ENCODE measurements around the gene NADK2.
"Not testable (repeated sequence)": the region's sequence is repeated elsewhere in the genome, so short reads cannot be mapped to it uniquely, and the experiment has no call there.

NADK2 gene, protein sequence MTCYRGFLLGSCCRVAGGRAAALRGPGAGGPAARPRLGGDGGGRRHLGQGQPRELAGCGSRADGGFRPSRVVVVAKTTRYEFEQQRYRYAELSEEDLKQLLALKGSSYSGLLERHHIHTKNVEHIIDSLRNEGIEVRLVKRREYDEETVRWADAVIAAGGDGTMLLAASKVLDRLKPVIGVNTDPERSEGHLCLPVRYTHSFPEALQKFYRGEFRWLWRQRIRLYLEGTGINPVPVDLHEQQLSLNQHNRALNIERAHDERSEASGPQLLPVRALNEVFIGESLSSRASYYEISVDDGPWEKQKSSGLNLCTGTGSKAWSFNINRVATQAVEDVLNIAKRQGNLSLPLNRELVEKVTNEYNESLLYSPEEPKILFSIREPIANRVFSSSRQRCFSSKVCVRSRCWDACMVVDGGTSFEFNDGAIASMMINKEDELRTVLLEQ

DNA sequence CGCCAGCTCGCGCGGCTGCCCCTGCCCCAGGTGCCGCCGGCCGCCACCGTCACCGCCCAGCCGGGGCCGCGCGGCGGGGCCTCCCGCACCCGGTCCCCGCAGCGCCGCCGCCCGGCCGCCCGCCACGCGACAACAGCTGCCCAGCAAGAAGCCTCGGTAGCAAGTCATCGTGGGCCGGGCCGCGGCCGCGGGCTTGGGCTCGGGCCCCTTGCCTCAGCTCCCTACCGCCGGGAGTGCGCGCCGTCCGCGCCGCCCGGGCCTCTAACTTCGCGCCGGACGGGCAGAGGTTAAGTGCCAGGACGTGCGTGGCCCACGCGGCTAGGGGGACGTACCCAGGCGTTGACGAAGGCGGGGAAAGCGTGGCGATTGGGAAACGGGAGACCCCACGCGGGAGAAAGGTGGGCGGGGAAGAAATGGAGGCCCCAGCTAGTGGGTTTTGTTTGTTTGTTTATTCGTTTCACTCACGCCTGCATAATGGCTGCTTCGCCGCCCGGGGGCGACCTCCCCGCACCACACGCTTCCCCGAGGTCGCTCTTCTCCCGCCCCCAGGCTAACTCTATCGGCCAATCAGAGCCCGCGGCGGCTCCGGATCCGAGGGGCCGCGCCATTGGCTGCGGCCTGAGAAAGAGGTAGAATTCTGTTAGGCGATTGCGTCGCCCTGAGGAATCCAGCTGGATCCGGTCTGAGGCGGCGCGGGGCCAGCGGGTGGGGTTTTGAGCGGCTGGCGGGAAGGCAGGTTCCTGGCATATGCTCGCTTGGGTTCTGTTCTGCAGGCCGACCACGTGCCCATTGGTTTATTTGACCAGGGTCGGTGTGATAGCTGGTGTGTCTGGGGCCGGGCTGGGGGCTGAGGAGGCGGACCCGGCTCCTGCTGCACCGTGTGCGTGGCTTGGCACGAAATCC is at the start of gene NADK2:
Gene NADK2, minus strand, starts transcription at position 295 of the 903 bp plus-strand sequence. Its CDS starts 127 bp downstream, at position 168.
- Histone ChIP-seq H3K9me3 (ENCODE audit: control insufficient read depth, insufficient read depth, low read length) (no peaks in the 10 kb centered on the region), H3F3A (ENCODE audit: control insufficient read depth, insufficient read depth) (peaks cover 19% of the 10 kb centered on the region), H3K36me3 (ENCODE audit: control insufficient read depth, low read length) (peaks cover 14% of the 10 kb centered on the region), H3K27me3 (ENCODE audit: control insufficient read depth, low read length) (no peaks in the 10 kb centered on the region), H3K4me2 (ENCODE audit: low read length) (peak within 1 kb of the TSS; percentile 78), H3K9me2 (replicated peaks; ENCODE audit: control insufficient read depth, low read length) (no peaks in the 10 kb centered on the region), H3K79me2 (ENCODE audit: control insufficient read depth, low read length) (peaks cover 56% of the 10 kb centered on the region), H3K4me1 (ENCODE audit: control insufficient read depth, low read length) (peaks cover 50% of the 10 kb centered on the region), H3K27ac (ENCODE audit: low read depth, low read length) (peak within 1 kb of the TSS; percentile 79), H3K4me3 (ENCODE audit: low read length) (peak within 1 kb of the TSS; percentile 84), H4K20me1 (ENCODE audit: control insufficient read depth, insufficient read depth, low read depth, low read length) (no peaks in the 10 kb centered on the region)
- TF ChIP-seq, protein P1, sequence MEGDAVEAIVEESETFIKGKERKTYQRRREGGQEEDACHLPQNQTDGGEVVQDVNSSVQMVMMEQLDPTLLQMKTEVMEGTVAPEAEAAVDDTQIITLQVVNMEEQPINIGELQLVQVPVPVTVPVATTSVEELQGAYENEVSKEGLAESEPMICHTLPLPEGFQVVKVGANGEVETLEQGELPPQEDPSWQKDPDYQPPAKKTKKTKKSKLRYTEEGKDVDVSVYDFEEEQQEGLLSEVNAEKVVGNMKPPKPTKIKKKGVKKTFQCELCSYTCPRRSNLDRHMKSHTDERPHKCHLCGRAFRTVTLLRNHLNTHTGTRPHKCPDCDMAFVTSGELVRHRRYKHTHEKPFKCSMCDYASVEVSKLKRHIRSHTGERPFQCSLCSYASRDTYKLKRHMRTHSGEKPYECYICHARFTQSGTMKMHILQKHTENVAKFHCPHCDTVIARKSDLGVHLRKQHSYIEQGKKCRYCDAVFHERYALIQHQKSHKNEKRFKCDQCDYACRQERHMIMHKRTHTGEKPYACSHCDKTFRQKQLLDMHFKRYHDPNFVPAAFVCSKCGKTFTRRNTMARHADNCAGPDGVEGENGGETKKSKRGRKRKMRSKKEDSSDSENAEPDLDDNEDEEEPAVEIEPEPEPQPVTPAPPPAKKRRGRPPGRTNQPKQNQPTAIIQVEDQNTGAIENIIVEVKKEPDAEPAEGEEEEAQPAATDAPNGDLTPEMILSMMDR (IDR thresholded peaks at IDR 0.05; ENCODE audit: low read depth, low read length, poor library complexity, severe bottlenecking), result peak; percentile 67
- TF ChIP-seq EZH2phosphoT487 (IDR thresholded peaks at IDR 0.05; ENCODE audit: borderline replicate concordance, low read length), result no peak

DNA sequence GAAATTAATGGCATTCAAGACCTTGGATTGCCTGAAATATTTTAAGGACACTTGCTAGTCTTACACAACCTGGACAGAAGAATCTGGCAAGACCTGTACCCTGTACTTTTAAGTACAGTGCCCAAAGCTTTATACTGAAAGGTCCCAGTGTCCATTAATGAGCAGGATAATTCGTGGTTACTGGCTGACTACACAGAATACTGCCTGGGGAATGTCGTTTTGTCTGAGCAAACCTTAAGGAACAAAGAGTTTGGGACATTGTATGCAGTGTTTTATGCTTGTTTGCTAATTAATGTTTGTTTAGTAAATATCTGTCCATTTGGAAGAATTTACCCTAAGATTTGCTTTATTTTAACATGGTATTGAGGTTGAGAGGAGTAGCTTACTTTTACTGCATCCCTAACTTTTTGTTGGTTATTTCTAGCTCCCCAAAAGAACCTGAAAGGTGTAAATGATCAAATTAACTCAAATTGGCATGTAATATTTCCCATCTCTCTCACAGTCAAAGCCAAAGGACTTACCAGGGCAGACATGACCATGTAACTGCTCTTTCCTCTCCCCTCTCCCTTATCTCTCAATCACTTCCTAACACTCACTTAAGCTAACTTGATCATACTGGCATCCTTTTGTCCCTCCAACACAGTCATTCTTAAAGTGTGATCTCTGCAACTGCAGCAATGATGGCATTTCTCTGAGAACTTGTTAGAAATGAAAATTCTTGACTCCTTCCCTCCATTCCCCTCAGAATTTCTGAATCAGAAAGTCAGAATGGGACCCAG is 44.3 kb upstream of the NADK2 start:
- Histone ChIP-seq H3K4me3 (ENCODE audit: low read length) (no peak overlapping the region), H3F3A (ENCODE audit: control insufficient read depth, insufficient read depth) (no peaks in the 10 kb centered on the region), H3K27ac (ENCODE audit: low read depth, low read length) (no peak overlapping the region), H3K27me3 (ENCODE audit: control insufficient read depth, low read length) (no peaks in the 10 kb centered on the region), H3K9me3 (ENCODE audit: control insufficient read depth, insufficient read depth, low read length) (no peaks in the 10 kb centered on the region), H3K79me2 (ENCODE audit: control insufficient read depth, low read length) (no peaks in the 10 kb centered on the region), H3K4me1 (ENCODE audit: control insufficient read depth, low read length) (peaks cover 11% of the 10 kb centered on the region), H3K36me3 (ENCODE audit: control insufficient read depth, low read length) (no peaks in the 10 kb centered on the region), H3K4me2 (ENCODE audit: low read length) (no peak overlapping the region), H4K20me1 (ENCODE audit: control insufficient read depth, insufficient read depth, low read depth, low read length) (no peaks in the 10 kb centered on the region), H3K9me2 (replicated peaks; ENCODE audit: control insufficient read depth, low read length) (no peaks in the 10 kb centered on the region)
- TF ChIP-seq, protein P1 (IDR thresholded peaks at IDR 0.05; ENCODE audit: low read depth, low read length, poor library complexity, severe bottlenecking), result no peak
- TF ChIP-seq EZH2phosphoT487 (IDR thresholded peaks at IDR 0.05; ENCODE audit: borderline replicate concordance, low read length), result no peak

DNA sequence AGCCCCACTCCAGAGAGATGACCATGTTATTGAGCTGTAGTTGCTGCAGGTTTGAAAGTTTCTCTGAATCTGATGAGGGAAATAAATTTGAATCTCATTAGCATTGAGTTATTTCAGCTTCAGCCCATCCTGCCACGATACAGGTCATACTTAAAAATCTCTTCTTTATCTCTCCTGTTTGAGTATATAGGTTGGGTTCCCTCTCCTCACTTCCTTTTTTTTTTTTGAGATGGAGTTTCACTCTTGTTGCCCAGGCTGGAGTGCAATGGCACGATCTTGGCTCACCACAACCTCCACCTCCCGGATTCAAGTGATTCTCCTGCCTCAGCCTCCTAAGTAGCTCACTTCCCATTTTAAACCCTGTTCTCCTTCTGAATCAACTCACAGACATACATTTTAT is 42.0 kb upstream of the NADK2 start:
- H4K20me1 ChIP-seq (ENCODE audit: control insufficient read depth, insufficient read depth, low read depth, low read length); H3K9me2 ChIP-seq (replicated peaks; ENCODE audit: control insufficient read depth, low read length); H3K79me2 ChIP-seq (ENCODE audit: control insufficient read depth, low read length); H3F3A ChIP-seq (ENCODE audit: control insufficient read depth, insufficient read depth); H3K4me2 ChIP-seq (ENCODE audit: low read length); H3K9me3 ChIP-seq (ENCODE audit: control insufficient read depth, insufficient read depth, low read length); H3K27me3 ChIP-seq (ENCODE audit: control insufficient read depth, low read length); H3K27ac ChIP-seq (ENCODE audit: low read depth, low read length); H3K4me3 ChIP-seq (ENCODE audit: low read length); H3K36me3 ChIP-seq (ENCODE audit: control insufficient read depth, low read length): not testable (repeated sequence)
- peaks cover 11% of the 10 kb centered on the region for H3K4me1 ChIP-seq (ENCODE audit: control insufficient read depth, low read length)
